T-helper 2 cell treated with Interferon-gamma antibody and Interleukin-4, amounts not matched to agents 5 μg/mL and 100 μg/mL, for 36 hours (primary cell): ENCODE data around the gene TNNT1.

Experiments used
- DNase-seq: peaks from one replicate; pipeline ENCODE4 v3.0.0; 2021; ENCODE audit warnings: low spot score
- H3K27ac Mint-ChIP-seq: one replicate; pipeline ENCODE4 v1.8.0; 2021; ENCODE audit warnings: mild to moderate bottlenecking, mixed read lengths
- H3K27me3 Mint-ChIP-seq: one replicate; pipeline ENCODE4 v1.8.0; 2021; ENCODE audit warnings: low read depth, mixed read lengths
- H3K36me3 Mint-ChIP-seq: one replicate; pipeline ENCODE4 v1.8.0; 2021; ENCODE audit warnings: low read depth, mixed read lengths
- H3K4me1 Mint-ChIP-seq: one replicate; pipeline ENCODE4 v1.8.0; 2021; ENCODE audit warnings: low read depth, mixed read lengths
- H3K4me3 Mint-ChIP-seq: one replicate; pipeline ENCODE4 v1.8.0; 2022; ENCODE audit warnings: mild to moderate bottlenecking, moderate library complexity, mixed read lengths
- H3K9me3 Mint-ChIP-seq: one replicate; pipeline ENCODE4 v1.8.0; 2021; ENCODE audit warnings: mixed read lengths

TNNT1 gene

GRCh38 chr19:55137915-55138314 is 11.1 kb downstream of the TNNT1 start:
- Mint-ChIP-seq H3K4me1 (peaks cover 2% of the 10 kb centered on the region), H3K9me3 (no peaks in the 10 kb centered on the region), H3K27ac (no peak overlapping the region), H3K36me3 (no peaks in the 10 kb centered on the region), H3K27me3 (peaks cover 9% of the 10 kb centered on the region), H3K4me3 (no peak overlapping the region)
- DNase-seq: no peak

- Mint-ChIP-seq H3K9me3 (no peaks in the 10 kb centered on the region), H3K4me3 (no peak overlapping the region), H3K27ac (no peak overlapping the region), H3K36me3 (no peaks in the 10 kb centered on the region), H3K4me1 (peaks cover 2% of the 10 kb centered on the region), H3K27me3 (peaks cover 12% of the 10 kb centered on the region)
- DNase-seq: no peak
These were observed 12.5 kb downstream of the TNNT1 start for GRCh38 chr19:55136399-55137102.

- Mint-ChIP-seq H3K36me3 (no peaks in the 10 kb centered on the region), H3K4me1 (no peaks in the 10 kb centered on the region), H3K4me3 (no peak overlapping the region), H3K27ac (no peak overlapping the region), H3K9me3 (no peaks in the 10 kb centered on the region), H3K27me3 (peaks cover 13% of the 10 kb centered on the region)
- DNase-seq: no peak
These were observed 14.3 kb downstream of the TNNT1 start for GRCh38 chr19:55134736-55135135.

DNA sequence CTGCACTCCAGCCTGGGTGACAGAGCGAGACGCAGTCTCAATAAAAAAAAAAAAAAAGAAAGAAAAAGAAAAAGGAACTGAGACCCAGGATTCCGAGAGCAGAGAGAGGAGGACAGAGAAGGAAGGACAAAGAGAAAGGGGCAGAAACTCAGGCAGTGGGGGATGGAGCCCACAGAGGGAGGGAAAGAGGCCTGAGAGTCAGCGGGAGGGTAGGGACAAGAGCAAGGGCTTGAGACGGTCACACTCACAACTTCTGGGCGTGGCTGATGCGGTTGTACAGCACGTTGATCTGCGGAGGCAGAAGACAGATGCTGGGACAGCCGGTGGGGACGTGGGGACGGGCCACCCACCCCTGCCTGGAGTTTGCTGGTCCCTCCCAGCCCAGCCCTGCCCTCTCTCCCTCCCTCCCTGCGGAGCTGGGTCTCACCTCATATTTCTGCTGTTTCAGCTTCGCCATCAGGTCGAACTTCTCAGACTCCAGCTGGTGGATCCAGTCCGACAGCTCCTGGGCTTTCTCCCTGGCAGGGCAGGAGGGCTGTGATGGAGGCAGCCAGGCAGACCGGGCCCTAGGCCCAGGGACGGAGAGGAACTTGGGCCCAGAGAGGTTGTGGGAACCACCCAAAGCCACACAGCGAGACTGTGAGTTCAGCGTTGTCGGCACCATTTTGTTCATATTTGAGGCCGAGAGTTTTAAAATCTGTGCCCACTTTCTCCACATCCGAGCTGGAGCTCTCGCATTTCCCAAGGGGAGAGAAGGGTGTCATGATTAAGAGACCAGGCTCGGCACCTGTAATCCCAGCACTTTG is 15.2 kb downstream of the TNNT1 start:
- Mint-ChIP-seq H3K27me3 (peaks cover 16% of the 10 kb centered on the region), H3K9me3 (no peaks in the 10 kb centered on the region)

GRCh38 chr19:55132453-55133129 is 16.4 kb downstream of the TNNT1 start:
- no peaks in the 10 kb centered on the region for H3K4me1 Mint-ChIP-seq
- H3K27ac Mint-ChIP-seq: no peak overlapping the region
- H3K9me3 Mint-ChIP-seq: no peaks in the 10 kb centered on the region
- no peak for DNase-seq
- H3K36me3 Mint-ChIP-seq: no peaks in the 10 kb centered on the region
- H3K4me3 Mint-ChIP-seq: no peak overlapping the region
- peaks cover 24% of the 10 kb centered on the region for H3K27me3 Mint-ChIP-seq

More for the DNA sequence above, 15.2 kb downstream of the TNNT1 start:
- H3K36me3 Mint-ChIP-seq: no peaks in the 10 kb centered on the region
- no peaks in the 10 kb centered on the region for H3K4me1 Mint-ChIP-seq
- no peak overlapping the region for H3K27ac Mint-ChIP-seq
- no peak for DNase-seq
- no peak overlapping the region for H3K4me3 Mint-ChIP-seq

- no peak overlapping the region for H3K27ac Mint-ChIP-seq
- H3K27me3 Mint-ChIP-seq: peaks cover 31% of the 10 kb centered on the region
- no peak overlapping the region for H3K4me3 Mint-ChIP-seq
- no peaks in the 10 kb centered on the region for H3K9me3 Mint-ChIP-seq
- H3K36me3 Mint-ChIP-seq: no peaks in the 10 kb centered on the region
- DNase-seq: no peak
- H3K4me1 Mint-ChIP-seq: no peaks in the 10 kb centered on the region
These were observed 17.6 kb downstream of the TNNT1 start for GRCh38 chr19:55131421-55131820.

DNA sequence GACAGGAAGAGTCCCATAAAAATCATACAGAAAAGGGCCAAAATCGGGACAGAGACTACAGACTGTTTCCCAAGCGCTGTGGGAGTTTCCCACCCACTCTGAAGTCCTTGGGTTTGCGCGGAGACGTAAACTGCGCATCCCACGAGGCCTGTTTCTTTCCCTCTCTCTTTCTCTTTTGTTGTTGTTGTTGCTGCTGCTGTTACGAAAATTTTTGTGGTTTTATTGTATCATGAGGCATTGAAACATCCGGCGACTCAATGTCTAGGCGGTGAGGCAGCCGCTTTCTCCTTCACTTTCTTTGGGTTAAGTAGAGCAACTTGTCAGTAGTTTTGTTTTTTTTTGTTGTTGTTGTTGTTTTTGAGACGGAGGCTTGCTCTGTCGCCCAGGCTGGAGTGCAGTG is 30.0 kb downstream of the TNNT1 start:
- H3K4me1 Mint-ChIP-seq: peaks cover 33% of the 10 kb centered on the region
- peak overlapping the region; percentile 100 for H3K4me3 Mint-ChIP-seq
- H3K27me3 Mint-ChIP-seq: peaks cover 23% of the 10 kb centered on the region
- peak overlapping the region; percentile 71 for H3K27ac Mint-ChIP-seq
- DNase-seq: no peak
- H3K36me3 Mint-ChIP-seq: peaks cover 12% of the 10 kb centered on the region
- H3K9me3 Mint-ChIP-seq: no peaks in the 10 kb centered on the region

- H3K36me3 Mint-ChIP-seq: peaks cover 12% of the 10 kb centered on the region
- DNase-seq: peak; percentile 28
- H3K4me3 Mint-ChIP-seq: peak overlapping the region; percentile 100
- H3K27me3 Mint-ChIP-seq: peaks cover 17% of the 10 kb centered on the region
- peaks cover 33% of the 10 kb centered on the region for H3K4me1 Mint-ChIP-seq
- peak overlapping the region; percentile 97 for H3K27ac Mint-ChIP-seq
- no peaks in the 10 kb centered on the region for H3K9me3 Mint-ChIP-seq
These were observed 30.5 kb downstream of the TNNT1 start for GRCh38 chr19:55118401-55118991.

DNA sequence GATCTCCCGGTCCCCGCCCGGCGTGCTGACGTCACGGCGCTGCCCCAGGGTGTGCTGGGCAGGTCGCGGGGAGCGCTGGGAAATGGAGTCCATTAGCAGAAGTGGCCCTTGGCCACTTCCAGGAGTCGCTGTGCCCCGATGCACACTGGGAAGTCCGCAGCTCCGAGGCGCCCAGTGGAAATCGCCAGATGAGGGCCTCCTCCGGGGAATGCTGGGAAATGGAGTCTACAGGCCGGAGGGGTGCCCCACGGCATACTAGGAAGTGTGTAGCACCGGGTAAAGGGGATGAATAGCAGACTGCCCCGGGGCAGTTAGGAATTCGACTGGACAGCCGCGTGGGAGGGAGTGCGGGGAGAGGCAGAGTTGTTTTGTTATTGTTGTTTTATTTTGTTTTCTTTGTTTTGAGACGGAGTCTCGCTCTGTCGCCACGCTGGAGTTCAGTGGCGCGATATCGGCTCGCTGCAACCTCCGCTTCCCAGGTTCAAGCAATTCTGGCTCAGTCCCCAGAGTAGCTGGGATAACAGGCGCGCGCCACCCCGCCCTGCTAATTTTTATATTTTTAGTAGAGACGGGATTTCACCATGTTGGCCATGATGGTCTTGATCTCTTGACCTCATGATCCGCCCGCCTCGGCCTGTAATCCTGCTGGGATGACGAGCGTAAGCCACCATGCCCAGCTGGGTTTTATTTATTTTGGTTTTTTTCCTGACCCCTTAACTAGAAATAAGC is 31.2 kb downstream of the TNNT1 start:
- no peaks in the 10 kb centered on the region for H3K9me3 Mint-ChIP-seq
- H3K36me3 Mint-ChIP-seq: peaks cover 12% of the 10 kb centered on the region
- H3K27ac Mint-ChIP-seq: peak overlapping the region; percentile 97
- DNase-seq: peak; percentile 97
- H3K4me3 Mint-ChIP-seq: peak overlapping the region; percentile 100
- peaks cover 33% of the 10 kb centered on the region for H3K4me1 Mint-ChIP-seq
- H3K27me3 Mint-ChIP-seq: peaks cover 10% of the 10 kb centered on the region

GRCh38 chr19:55116859-55117662 is 31.9 kb downstream of the TNNT1 start, which contains the start of gene PPP1R12C:
TSS of gene PPP1R12C (minus strand) at chr19:55117637. CDS start at chr19:55117543, 94 bp downstream.
- Mint-ChIP-seq H3K27me3 (peaks cover 7% of the 10 kb centered on the region), H3K36me3 (peaks cover 12% of the 10 kb centered on the region), H3K4me3 (peak within 1 kb of the TSS; percentile 100), H3K9me3 (no peaks in the 10 kb centered on the region), H3K4me1 (peaks cover 33% of the 10 kb centered on the region), H3K27ac (peak within 1 kb of the TSS; percentile 97)
- no peak for DNase-seq

GRCh38 chr19:55116232-55116858 is 32.7 kb downstream of the TNNT1 start:
- Mint-ChIP-seq H3K4me1 (peaks cover 33% of the 10 kb centered on the region), H3K4me3 (peak overlapping the region; percentile 97)
- DNase-seq: peak; percentile 51

GRCh38 chr19:55115446-55116065 is 33.5 kb downstream of the TNNT1 start:
- H3K4me3 Mint-ChIP-seq: peak overlapping the region; percentile 97
- peaks cover 4% of the 10 kb centered on the region for H3K27me3 Mint-ChIP-seq
- peaks cover 33% of the 10 kb centered on the region for H3K4me1 Mint-ChIP-seq
- no peak for DNase-seq
- peak overlapping the region; percentile 97 for H3K27ac Mint-ChIP-seq
- H3K36me3 Mint-ChIP-seq: peaks cover 15% of the 10 kb centered on the region
- H3K9me3 Mint-ChIP-seq: no peaks in the 10 kb centered on the region

More at GRCh38 chr19:55116232-55116858, 32.7 kb downstream of the TNNT1 start:
- H3K27ac Mint-ChIP-seq: peak overlapping the region; percentile 97
- peaks cover 12% of the 10 kb centered on the region for H3K36me3 Mint-ChIP-seq
- no peaks in the 10 kb centered on the region for H3K9me3 Mint-ChIP-seq
- H3K27me3 Mint-ChIP-seq: peaks cover 5% of the 10 kb centered on the region
